Measurements from ENCODE around the gene CALCOCO1.

CALCOCO1 gene

GRCh38 chr12:53727310-53728041 is at the start of gene CALCOCO1:
Gene CALCOCO1 (minus strand): TSS chr12:53727452. CDS start chr12:53725242, 2,210 bp downstream.
- in situ Hi-C loops (cut with MboI; ENCODE audit: low sequenced_read_pairs): no loop called here

GRCh38 chr12:53776872-53777271 is 49.6 kb upstream of the CALCOCO1 start:
- in situ Hi-C loops (cut with MboI; ENCODE audit: low sequenced_read_pairs): no loop called here

GRCh38 chr12:53775478-53776145 is 48.4 kb upstream of the CALCOCO1 start:
- in situ Hi-C loops (cut with MboI; ENCODE audit: low sequenced_read_pairs): no loop called here

- in situ Hi-C loops (cut with MboI; ENCODE audit: low sequenced_read_pairs): loop anchor here (25.0 kb wide), 1 partner anchor 442 kb away; no protein-coding TSS in a partner anchor
Measured at GRCh38 chr12:53770281-53770680, 43.0 kb upstream of the CALCOCO1 start.

- in situ Hi-C loops (cut with MboI; ENCODE audit: low sequenced_read_pairs): loop anchor here (25.0 kb wide), 1 partner anchor 443 kb away; no protein-coding TSS in a partner anchor
Measured at GRCh38 chr12:53768976-53769375, 41.7 kb upstream of the CALCOCO1 start.

GRCh38 chr12:53766881-53767280 is 39.6 kb upstream of the CALCOCO1 start:
- in situ Hi-C loops (cut with MboI; ENCODE audit: low sequenced_read_pairs): loop anchor here (25.0 kb wide), 1 partner anchor 445 kb away; no protein-coding TSS in a partner anchor

GRCh38 chr12:53765891-53766290 is 38.6 kb upstream of the CALCOCO1 start:
- in situ Hi-C loops (cut with MboI; ENCODE audit: low sequenced_read_pairs): loop anchor here (25.0 kb wide), 1 partner anchor 446 kb away; no protein-coding TSS in a partner anchor

- in situ Hi-C loops (cut with MboI; ENCODE audit: low sequenced_read_pairs): loop anchor here (25.0 kb wide), 1 partner anchor 448 kb away; no protein-coding TSS in a partner anchor
Measured at GRCh38 chr12:53764615-53765014, 37.4 kb upstream of the CALCOCO1 start.

- in situ Hi-C loops (cut with MboI; ENCODE audit: low sequenced_read_pairs): loop anchor here (25.0 kb wide), 1 partner anchor 450 kb away; no protein-coding TSS in a partner anchor
Measured at GRCh38 chr12:53762793-53763192, 35.5 kb upstream of the CALCOCO1 start.

GRCh38 chr12:53761306-53761705 is 34.1 kb upstream of the CALCOCO1 start:
- in situ Hi-C loops (cut with MboI; ENCODE audit: low sequenced_read_pairs): loop anchor here (25.0 kb wide), 1 partner anchor 451 kb away; no protein-coding TSS in a partner anchor

GRCh38 chr12:53759261-53759660 is 32.0 kb upstream of the CALCOCO1 start:
- in situ Hi-C loops (cut with MboI; ENCODE audit: low sequenced_read_pairs): loop anchor here (25.0 kb wide), 1 partner anchor 453 kb away; no protein-coding TSS in a partner anchor

GRCh38 chr12:53758730-53759103 is 31.5 kb upstream of the CALCOCO1 start:
- in situ Hi-C loops (cut with MboI; ENCODE audit: low sequenced_read_pairs): loop anchor here (25.0 kb wide), 1 partner anchor 454 kb away; no protein-coding TSS in a partner anchor

GRCh38 chr12:53758081-53758729 is 31.0 kb upstream of the CALCOCO1 start:
- in situ Hi-C loops (cut with MboI; ENCODE audit: low sequenced_read_pairs): loop anchor here (25.0 kb wide), 1 partner anchor 454 kb away; no protein-coding TSS in a partner anchor

GRCh38 chr12:53757101-53757770 is 30.0 kb upstream of the CALCOCO1 start:
- in situ Hi-C loops (cut with MboI; ENCODE audit: low sequenced_read_pairs): loop anchor here (25.0 kb wide), 1 partner anchor 455 kb away; no protein-coding TSS in a partner anchor

- in situ Hi-C loops (cut with MboI; ENCODE audit: low sequenced_read_pairs): loop anchor here (25.0 kb wide), 1 partner anchor 456 kb away; no protein-coding TSS in a partner anchor
Measured at GRCh38 chr12:53756300-53757100, 29.2 kb upstream of the CALCOCO1 start.

GRCh38 chr12:53755893-53756292 is 28.6 kb upstream of the CALCOCO1 start:
- in situ Hi-C loops (cut with MboI; ENCODE audit: low sequenced_read_pairs): loop anchor here (25.0 kb wide), 1 partner anchor 456 kb away; no protein-coding TSS in a partner anchor

- in situ Hi-C loops (cut with MboI; ENCODE audit: low sequenced_read_pairs): loop anchor here (25.0 kb wide), 1 partner anchor 457 kb away; no protein-coding TSS in a partner anchor
Measured at GRCh38 chr12:53755451-53755891, 28.2 kb upstream of the CALCOCO1 start.

- in situ Hi-C loops (cut with MboI; ENCODE audit: low sequenced_read_pairs): loop anchor here (25.0 kb wide), 1 partner anchor 458 kb away; no protein-coding TSS in a partner anchor
Measured at GRCh38 chr12:53754633-53755264, 27.5 kb upstream of the CALCOCO1 start.

- in situ Hi-C loops (cut with MboI; ENCODE audit: low sequenced_read_pairs): loop anchor here (25.0 kb wide), 1 partner anchor 458 kb away; no protein-coding TSS in a partner anchor
Measured at GRCh38 chr12:53754188-53754585, 26.9 kb upstream of the CALCOCO1 start.

All from HL-60/S4 treated with retinoic acid at 250 ng/mL for 4 days and 3 days (cell line).